Osteoblast (primary cell): ENCODE results near the gene ANTXR2. TPM values are rescaled to one million over a fixed set of nuclear protein-coding genes. Genes with fewer than 3 reads are reported as not detected.

Experiments used
- DNase-seq: peaks from one replicate; pipeline ENCODE4 v3.0.0; 2011; ENCODE audit warnings: low spot score, mixed read lengths; ENCODE audit not compliant: insufficient read length; ENCODE audit errors: missing footprints
- H2AFZ ChIP-seq: 2 replicates; pipeline ENCODE4 v1.6.0; 2011; ENCODE audit warnings: mild to moderate bottlenecking, low read length
- H3K27ac ChIP-seq: 2 replicates; pipeline ENCODE4 v1.5.1; 2011; ENCODE audit warnings: mild to moderate bottlenecking, low read depth, low read length, moderate library complexity
- H3K27me3 ChIP-seq: 2 replicates; pipeline ENCODE4 v1.6.0; 2012; ENCODE audit warnings: mild to moderate bottlenecking, control low read depth, inconsistent platforms, low read length, moderate library complexity; ENCODE audit not compliant: insufficient read depth
- H3K36me3 ChIP-seq: 2 replicates; pipeline ENCODE4 v1.5.1; 2011; ENCODE audit warnings: mild to moderate bottlenecking, low read length, control low read depth, moderate library complexity; ENCODE audit not compliant: insufficient read depth
- H3K4me1 ChIP-seq: 2 replicates; pipeline ENCODE4 v1.5.1; 2011; ENCODE audit warnings: mild to moderate bottlenecking, low read length, control low read depth, moderate library complexity; ENCODE audit not compliant: insufficient read depth
- H3K4me2 ChIP-seq: 2 replicates; pipeline ENCODE4 v1.6.0; 2011; ENCODE audit warnings: mild to moderate bottlenecking, low read length; ENCODE audit not compliant: insufficient read depth
- H3K4me3 ChIP-seq: fragments of 200-600 bp; sonication (generic); 3 replicates; pipeline ENCODE4 v1.5.1; 2012; ENCODE audit warnings: mild to moderate bottlenecking, low read length, inconsistent platforms; ENCODE audit not compliant: insufficient read depth
- H3K79me2 ChIP-seq: 2 replicates; pipeline ENCODE4 v1.6.0; 2012; ENCODE audit warnings: mild to moderate bottlenecking, low read length, control low read depth, inconsistent platforms; ENCODE audit not compliant: insufficient read depth
- H3K9me3 ChIP-seq: 2 replicates; pipeline ENCODE4 v1.5.1; 2011; ENCODE audit warnings: low read depth, low read length, control low read depth
- H4K20me1 ChIP-seq: 2 replicates; pipeline ENCODE4 v1.6.0; 2012; ENCODE audit warnings: mild to moderate bottlenecking, low read length, control low read depth; ENCODE audit not compliant: insufficient read depth
- CTCF ChIP-seq: IDR thresholded peaks from 2 replicates; pipeline ENCODE4 v1.5.1; 2011; ENCODE audit warnings: mild to moderate bottlenecking, low read depth, low read length, moderate library complexity; ENCODE audit errors: extremely low read depth
- total RNA-seq: library from RNA; depleted of rRNA; stranded (reverse); fragments of >200 nt; gene quantifications from 2 replicates; pipeline ENCODE4 v1.2.3, GENCODE V29; 2012

ANTXR2 gene
- total RNA-seq, 1 donor: 97.4 TPM

DNA sequence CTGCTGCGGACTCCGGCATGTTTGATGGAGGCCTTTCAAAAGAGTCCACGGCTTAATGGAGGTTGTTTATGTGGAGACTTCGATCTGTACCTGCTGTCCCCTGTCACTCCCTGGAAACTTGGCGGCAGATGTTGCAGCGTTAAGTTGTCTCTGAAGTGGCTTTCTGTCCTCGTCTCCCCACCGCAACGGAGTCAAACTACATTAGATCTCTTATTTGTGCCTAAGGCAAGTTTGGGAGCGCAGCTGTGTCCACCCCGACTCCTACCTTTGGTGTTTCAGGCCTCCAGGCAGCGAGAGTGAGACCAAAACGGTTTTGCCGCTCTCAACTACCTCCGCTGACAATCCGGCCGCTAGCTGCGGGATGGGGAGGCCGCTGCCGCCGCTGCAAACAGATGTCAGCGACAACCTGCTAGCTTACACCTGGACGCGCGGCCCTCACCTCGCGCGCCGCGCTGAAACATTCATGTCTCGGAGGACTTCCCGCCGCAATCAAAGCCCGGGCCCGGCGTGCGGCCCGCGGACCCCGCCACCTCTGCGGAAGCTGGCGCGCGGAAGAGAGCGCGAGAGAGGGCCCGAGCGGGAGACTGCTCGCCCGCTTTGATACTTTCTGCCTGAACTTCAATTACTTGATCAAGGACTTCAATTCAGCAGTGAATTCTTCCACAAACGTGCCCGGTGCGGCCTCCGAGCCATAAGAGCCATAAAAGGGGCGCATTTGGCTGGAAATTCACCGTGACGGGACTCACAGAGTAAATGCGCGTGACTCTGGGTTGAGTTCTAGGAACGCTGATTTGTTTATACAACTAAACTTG, 108.4 kb downstream of the ANTXR2 start:
- DNase-seq: no peak
- no peaks in the 10 kb centered on the region for H3K79me2 ChIP-seq
- no peak overlapping the region for H3K4me3 ChIP-seq
- H3K36me3 ChIP-seq: peaks cover 24% of the 10 kb centered on the region
- TF ChIP-seq CTCF: no peak
- H3K4me1 ChIP-seq: no peaks in the 10 kb centered on the region
- H3K4me2 ChIP-seq: no peak overlapping the region
- no peak overlapping the region for H3K27ac ChIP-seq
- no peaks in the 10 kb centered on the region for H3K9me3 ChIP-seq
- no peaks in the 10 kb centered on the region for H4K20me1 ChIP-seq
- H2AFZ ChIP-seq: no peak overlapping the region
- H3K27me3 ChIP-seq: no peaks in the 10 kb centered on the region

DNA sequence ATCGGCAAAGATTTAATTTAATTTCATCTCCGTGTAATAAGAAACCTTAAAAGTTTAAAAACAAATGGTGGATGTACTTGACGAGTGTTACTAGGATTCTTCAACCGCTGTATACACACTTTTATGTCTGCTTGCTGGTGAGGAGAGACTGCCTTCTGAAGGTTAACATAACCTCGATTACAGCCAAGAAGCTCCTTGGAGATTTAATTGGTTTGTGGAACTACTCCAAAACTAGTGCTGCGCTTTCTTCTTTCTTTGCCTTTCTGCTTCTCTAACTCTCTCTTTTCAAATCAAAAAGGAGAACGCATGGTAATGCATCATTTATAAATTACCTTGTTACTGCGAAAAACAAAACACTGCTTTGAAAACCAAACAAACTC, 109.0 kb downstream of the ANTXR2 start:
- no peak overlapping the region for H3K4me2 ChIP-seq
- no peaks in the 10 kb centered on the region for H4K20me1 ChIP-seq
- no peaks in the 10 kb centered on the region for H3K4me1 ChIP-seq
- H3K27me3 ChIP-seq: no peaks in the 10 kb centered on the region
- H3K79me2 ChIP-seq: no peaks in the 10 kb centered on the region
- peaks cover 24% of the 10 kb centered on the region for H3K36me3 ChIP-seq
- H3K4me3 ChIP-seq: no peak overlapping the region
- DNase-seq: no peak
- no peaks in the 10 kb centered on the region for H3K9me3 ChIP-seq
- H2AFZ ChIP-seq: no peak overlapping the region
- no peak overlapping the region for H3K27ac ChIP-seq
- no peak for TF ChIP-seq CTCF

DNA sequence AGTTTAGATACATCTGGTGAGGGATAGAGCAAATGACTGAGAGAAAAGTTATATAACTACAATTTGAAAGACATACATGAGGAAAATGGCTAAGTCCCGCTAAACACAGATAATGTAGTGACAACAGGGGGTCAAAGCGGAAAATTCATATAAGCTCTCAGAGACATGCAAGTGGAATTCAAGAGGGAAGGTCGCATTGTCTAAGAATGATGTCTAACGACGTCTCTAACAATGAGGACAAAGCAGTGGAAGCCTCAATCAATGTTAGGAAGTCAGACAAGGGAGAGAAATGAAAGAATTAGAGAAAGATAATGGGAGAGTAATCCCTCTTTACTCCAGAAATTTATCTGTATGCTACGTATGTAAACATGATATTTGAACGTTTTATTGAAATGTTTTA, 113.4 kb downstream of the ANTXR2 start:
- H3K9me3 ChIP-seq: no peaks in the 10 kb centered on the region
- H2AFZ ChIP-seq: no peak overlapping the region
- no peaks in the 10 kb centered on the region for H3K27me3 ChIP-seq
- H3K36me3 ChIP-seq: peaks cover 13% of the 10 kb centered on the region
- TF ChIP-seq CTCF: no peak
- H3K79me2 ChIP-seq: no peaks in the 10 kb centered on the region
- H3K4me3 ChIP-seq: no peak overlapping the region
- no peak overlapping the region for H3K27ac ChIP-seq
- no peak overlapping the region for H3K4me2 ChIP-seq
- no peaks in the 10 kb centered on the region for H3K4me1 ChIP-seq
- no peak for DNase-seq
- no peaks in the 10 kb centered on the region for H4K20me1 ChIP-seq

DNA sequence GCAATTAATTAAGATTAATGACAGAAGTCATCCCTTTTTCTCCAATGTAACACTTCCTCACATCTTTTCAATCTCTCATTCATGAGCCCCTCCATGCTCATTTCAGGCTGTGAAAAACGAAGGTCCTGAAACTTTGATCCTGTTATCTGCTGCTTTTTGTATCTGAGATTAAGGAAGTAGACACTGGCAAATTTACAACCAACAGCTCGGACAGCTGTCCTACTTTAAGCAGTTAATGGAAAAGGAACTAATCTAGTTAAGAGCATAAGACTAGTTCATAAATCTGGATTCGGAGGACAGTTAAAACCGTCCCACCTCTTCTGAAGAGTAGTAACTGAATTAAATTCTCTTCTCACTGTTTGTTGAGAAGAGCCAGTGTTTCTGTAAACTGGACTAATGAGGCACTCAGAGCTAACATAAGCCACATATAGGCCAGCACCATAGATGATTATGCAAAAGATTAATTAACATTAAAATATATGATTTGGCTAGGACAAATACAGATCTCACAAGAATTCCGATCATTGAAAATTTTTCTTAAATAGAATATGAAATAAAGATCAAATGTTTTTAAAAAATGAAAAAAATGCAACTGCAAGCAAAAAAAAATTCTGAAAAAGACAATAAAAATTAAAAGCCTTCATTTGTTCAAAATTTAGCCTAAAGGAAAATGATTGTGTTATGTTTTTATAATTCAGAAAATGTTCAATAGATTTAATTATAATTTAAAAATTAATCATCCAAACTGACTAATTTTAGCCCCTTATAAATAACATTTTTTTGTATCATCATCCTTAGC, 114.4 kb downstream of the ANTXR2 start:
- Histone ChIP-seq H3K79me2 (no peaks in the 10 kb centered on the region), H3K9me3 (no peaks in the 10 kb centered on the region), H3K36me3 (peaks cover 3% of the 10 kb centered on the region), H2AFZ (no peak overlapping the region), H3K4me1 (no peaks in the 10 kb centered on the region), H3K27me3 (no peaks in the 10 kb centered on the region), H4K20me1 (no peaks in the 10 kb centered on the region), H3K27ac (no peak overlapping the region), H3K4me3 (no peak overlapping the region), H3K4me2 (no peak overlapping the region)
- no peak for DNase-seq
- TF ChIP-seq CTCF: no peak
